Measurements from ENCODE around the gene TACR1.

DNA sequence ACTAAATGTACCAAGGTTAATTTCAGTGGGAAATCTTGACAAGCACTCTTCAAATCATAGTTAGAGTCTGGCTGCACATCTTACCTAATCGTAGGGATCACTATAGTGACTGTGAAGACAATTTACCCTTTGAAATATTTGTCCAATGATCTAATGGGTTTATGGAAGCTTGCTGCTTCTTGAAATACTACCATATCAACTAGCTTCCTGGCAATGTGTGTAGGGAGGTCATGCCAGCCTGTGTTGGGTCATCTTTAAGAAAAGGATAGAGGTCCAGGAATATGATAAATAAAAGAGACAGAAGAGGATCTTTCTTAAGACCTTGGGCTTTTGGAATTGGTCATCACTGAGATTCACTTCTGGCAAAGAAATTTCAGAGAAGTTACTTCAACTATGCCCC is 156.5 kb downstream of the TACR1 start:
- TF ChIP-seq EZH2 (IDR thresholded peaks at IDR 0.05; ENCODE audit: low read depth), result no peak
- TF ChIP-seq, protein P1, sequence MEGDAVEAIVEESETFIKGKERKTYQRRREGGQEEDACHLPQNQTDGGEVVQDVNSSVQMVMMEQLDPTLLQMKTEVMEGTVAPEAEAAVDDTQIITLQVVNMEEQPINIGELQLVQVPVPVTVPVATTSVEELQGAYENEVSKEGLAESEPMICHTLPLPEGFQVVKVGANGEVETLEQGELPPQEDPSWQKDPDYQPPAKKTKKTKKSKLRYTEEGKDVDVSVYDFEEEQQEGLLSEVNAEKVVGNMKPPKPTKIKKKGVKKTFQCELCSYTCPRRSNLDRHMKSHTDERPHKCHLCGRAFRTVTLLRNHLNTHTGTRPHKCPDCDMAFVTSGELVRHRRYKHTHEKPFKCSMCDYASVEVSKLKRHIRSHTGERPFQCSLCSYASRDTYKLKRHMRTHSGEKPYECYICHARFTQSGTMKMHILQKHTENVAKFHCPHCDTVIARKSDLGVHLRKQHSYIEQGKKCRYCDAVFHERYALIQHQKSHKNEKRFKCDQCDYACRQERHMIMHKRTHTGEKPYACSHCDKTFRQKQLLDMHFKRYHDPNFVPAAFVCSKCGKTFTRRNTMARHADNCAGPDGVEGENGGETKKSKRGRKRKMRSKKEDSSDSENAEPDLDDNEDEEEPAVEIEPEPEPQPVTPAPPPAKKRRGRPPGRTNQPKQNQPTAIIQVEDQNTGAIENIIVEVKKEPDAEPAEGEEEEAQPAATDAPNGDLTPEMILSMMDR (conservative IDR thresholded peaks at IDR 0.05), result no peak
